ENCODE data around the gene SEC14L1.

SEC14L1 gene

DNA sequence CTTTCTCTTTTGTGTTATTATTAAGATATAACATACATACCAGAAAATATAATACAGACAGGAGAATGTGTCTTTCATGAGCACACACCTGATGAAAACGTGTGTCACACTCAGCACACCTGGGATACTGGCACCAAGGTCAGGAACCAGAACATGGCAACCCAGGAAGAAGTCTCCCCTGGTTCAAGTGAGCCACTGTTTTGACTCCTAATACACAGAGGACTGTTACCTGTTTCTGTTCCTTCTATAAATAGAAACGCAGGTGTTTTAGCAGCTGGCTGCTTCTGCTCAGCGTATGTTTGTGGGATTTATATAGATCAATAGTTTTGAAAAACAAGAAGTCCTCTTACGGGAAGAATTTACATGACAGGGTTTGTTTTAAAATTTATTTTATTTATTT is 3.5 kb downstream of the SEC14L1 start:
- Histone ChIP-seq H3K4me1 (ENCODE audit: insufficient read depth, low read length) (peaks cover 24% of the 10 kb centered on the region), H3K27me3 (ENCODE audit: insufficient read depth, low read length, poor library complexity) (no peaks in the 10 kb centered on the region), H3K9ac (ENCODE audit: low read depth, low read length) (no peak overlapping the region), H3K79me2 (ENCODE audit: insufficient read depth, low read length) (peaks cover 14% of the 10 kb centered on the region), H3K4me3 (ENCODE audit: low read depth in 1 of 2, low read length in 2 of 2) (no peak overlapping the region), H3K4me2 (ENCODE audit: insufficient read depth, low read length) (no peak overlapping the region), H2AFZ (ENCODE audit: low read depth, low read length) (no peak overlapping the region), H3K27ac (ENCODE audit: low read length) (no peak overlapping the region), H3K36me3 (ENCODE audit: insufficient read depth, low read length) (peaks cover 49% of the 10 kb centered on the region), H4K20me1 (ENCODE audit: insufficient read depth, low read length) (0 out of 2 replicates have a peak, but pooled peaks cover 2% of the 10 kb centered on the region), H3K9me3 (ENCODE audit: insufficient read depth, low read length, severe bottlenecking) (peaks cover under 1% of the 10 kb centered on the region)
- ATAC-seq (ENCODE audit: insufficient read depth, low read depth) (no peak), DNase-seq (no peak)
- TF ChIP-seq, protein P1, sequence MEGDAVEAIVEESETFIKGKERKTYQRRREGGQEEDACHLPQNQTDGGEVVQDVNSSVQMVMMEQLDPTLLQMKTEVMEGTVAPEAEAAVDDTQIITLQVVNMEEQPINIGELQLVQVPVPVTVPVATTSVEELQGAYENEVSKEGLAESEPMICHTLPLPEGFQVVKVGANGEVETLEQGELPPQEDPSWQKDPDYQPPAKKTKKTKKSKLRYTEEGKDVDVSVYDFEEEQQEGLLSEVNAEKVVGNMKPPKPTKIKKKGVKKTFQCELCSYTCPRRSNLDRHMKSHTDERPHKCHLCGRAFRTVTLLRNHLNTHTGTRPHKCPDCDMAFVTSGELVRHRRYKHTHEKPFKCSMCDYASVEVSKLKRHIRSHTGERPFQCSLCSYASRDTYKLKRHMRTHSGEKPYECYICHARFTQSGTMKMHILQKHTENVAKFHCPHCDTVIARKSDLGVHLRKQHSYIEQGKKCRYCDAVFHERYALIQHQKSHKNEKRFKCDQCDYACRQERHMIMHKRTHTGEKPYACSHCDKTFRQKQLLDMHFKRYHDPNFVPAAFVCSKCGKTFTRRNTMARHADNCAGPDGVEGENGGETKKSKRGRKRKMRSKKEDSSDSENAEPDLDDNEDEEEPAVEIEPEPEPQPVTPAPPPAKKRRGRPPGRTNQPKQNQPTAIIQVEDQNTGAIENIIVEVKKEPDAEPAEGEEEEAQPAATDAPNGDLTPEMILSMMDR (IDR thresholded peaks at IDR 0.05; ENCODE audit: borderline replicate concordance, extremely low read depth, low read length, poor library complexity, severe bottlenecking) = no peak
- TF ChIP-seq EZH2 (IDR thresholded peaks at IDR 0.05; ENCODE audit: borderline replicate concordance, low read depth, low read length, severe bottlenecking) = no peak

DNA sequence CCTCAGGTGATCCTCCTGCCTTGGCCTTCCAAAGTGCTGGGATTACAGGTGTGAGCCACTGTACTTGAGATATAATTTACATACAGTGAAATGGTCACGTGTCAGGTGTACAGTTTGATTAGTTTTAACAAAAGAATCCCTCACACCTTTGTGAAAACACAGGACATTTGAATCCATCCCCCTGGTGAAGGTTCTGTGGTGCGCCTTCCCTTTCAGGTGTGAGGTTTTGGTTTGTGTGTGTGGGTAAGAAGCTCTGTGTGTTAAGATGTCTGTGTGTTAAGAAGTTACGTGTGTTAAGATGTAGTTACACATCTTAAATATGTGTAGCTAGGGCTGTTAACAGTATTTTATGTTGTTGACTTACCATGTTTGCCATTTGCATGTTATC is 4.4 kb downstream of the SEC14L1 start:
- H3K9me3 ChIP-seq (ENCODE audit: insufficient read depth, low read length, severe bottlenecking) = no peaks in the 10 kb centered on the region
- H3K4me3 ChIP-seq (ENCODE audit: low read depth in 1 of 2, low read length in 2 of 2) = no peak overlapping the region
- 0 out of 2 replicates have a peak, but pooled peaks cover 2% of the 10 kb centered on the region for H4K20me1 ChIP-seq (ENCODE audit: insufficient read depth, low read length)
- H3K79me2 ChIP-seq (ENCODE audit: insufficient read depth, low read length) = peaks cover 14% of the 10 kb centered on the region
- peaks cover 49% of the 10 kb centered on the region for H3K36me3 ChIP-seq (ENCODE audit: insufficient read depth, low read length)
- no peaks in the 10 kb centered on the region for H3K27me3 ChIP-seq (ENCODE audit: insufficient read depth, low read length, poor library complexity)
- DNase-seq = no peak
- no peak overlapping the region for H3K27ac ChIP-seq (ENCODE audit: low read length)
- peaks cover 16% of the 10 kb centered on the region for H3K4me1 ChIP-seq (ENCODE audit: insufficient read depth, low read length)
- no peak for TF ChIP-seq EZH2 (IDR thresholded peaks at IDR 0.05; ENCODE audit: borderline replicate concordance, low read depth, low read length, severe bottlenecking)
- TF ChIP-seq, protein P1 (IDR thresholded peaks at IDR 0.05; ENCODE audit: borderline replicate concordance, extremely low read depth, low read length, poor library complexity, severe bottlenecking) = no peak
- no peak overlapping the region for H3K9ac ChIP-seq (ENCODE audit: low read depth, low read length)
- H3K4me2 ChIP-seq (ENCODE audit: insufficient read depth, low read length) = no peak overlapping the region
- no peak overlapping the region for H2AFZ ChIP-seq (ENCODE audit: low read depth, low read length)
- ATAC-seq (ENCODE audit: insufficient read depth, low read depth) = no peak

DNA sequence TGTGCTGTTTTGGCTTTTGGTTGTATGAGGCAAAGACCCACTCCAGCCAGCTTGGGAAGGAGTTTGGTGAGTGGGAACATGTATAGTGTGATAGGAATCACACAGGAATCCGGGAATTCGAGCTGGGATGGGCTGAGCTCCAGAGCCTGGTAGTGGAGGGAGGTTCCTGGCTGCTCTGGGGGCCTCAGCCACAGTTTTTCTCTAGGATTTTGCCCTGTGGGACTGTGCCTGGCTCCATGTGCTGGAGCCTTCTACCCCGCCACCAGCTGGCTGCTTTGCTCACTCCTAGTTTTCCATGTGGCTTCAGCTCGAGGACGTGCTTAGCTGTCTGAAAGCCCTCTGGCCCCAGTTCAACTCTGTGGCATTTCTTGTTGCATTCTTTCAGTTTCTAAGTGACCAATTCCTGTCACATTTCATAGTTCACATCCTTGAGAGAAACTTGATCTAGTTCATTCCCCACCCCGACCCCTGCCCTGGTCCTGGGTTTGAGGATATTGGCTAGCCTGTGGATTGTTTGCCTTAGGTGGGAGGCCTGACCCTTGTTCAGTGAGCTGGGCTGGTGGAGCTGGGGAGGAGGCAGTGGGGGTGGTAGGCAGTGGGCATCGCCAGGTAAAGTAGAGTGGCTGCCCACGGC is 5.0 kb downstream of the SEC14L1 start:
- Histone ChIP-seq H3K9ac (ENCODE audit: low read depth, low read length) (no peak overlapping the region), H3K4me2 (ENCODE audit: insufficient read depth, low read length) (no peak overlapping the region), H3K4me3 (ENCODE audit: low read depth in 1 of 2, low read length in 2 of 2) (no peak overlapping the region), H4K20me1 (ENCODE audit: insufficient read depth, low read length) (0 out of 2 replicates have a peak, but pooled peaks cover 2% of the 10 kb centered on the region), H3K27ac (ENCODE audit: low read length) (no peak overlapping the region), H3K27me3 (ENCODE audit: insufficient read depth, low read length, poor library complexity) (no peaks in the 10 kb centered on the region), H3K9me3 (ENCODE audit: insufficient read depth, low read length, severe bottlenecking) (no peaks in the 10 kb centered on the region), H3K36me3 (ENCODE audit: insufficient read depth, low read length) (peaks cover 49% of the 10 kb centered on the region), H2AFZ (ENCODE audit: low read depth, low read length) (no peak overlapping the region), H3K4me1 (ENCODE audit: insufficient read depth, low read length) (peaks cover 15% of the 10 kb centered on the region), H3K79me2 (ENCODE audit: insufficient read depth, low read length) (peaks cover 14% of the 10 kb centered on the region)
- DNase-seq (no peak), ATAC-seq (ENCODE audit: insufficient read depth, low read depth) (no peak)
- TF ChIP-seq, protein P1 (IDR thresholded peaks at IDR 0.05; ENCODE audit: borderline replicate concordance, extremely low read depth, low read length, poor library complexity, severe bottlenecking) = no peak
- no peak for TF ChIP-seq EZH2 (IDR thresholded peaks at IDR 0.05; ENCODE audit: borderline replicate concordance, low read depth, low read length, severe bottlenecking)
